SK-N-SH treated with all-trans-retinoic acid at 6 μM for 48 hours (cell line): ENCODE data around the gene STK11.
A peak's percentile ranks its signal among the peaks of the same experiment; 100 is the strongest.

ENCODE experiments used
- ATAC-seq: fragments of 200-7000 bp; cut with Tn5 transposase; 3 replicates; pipeline ENCODE4 v1.9.1; 2020; ENCODE audit warnings: mild to moderate bottlenecking, moderate library complexity
- ARNTL ChIP-seq: fragments of 450-650 bp; formaldehyde crosslinking; IDR thresholded peaks from 2 replicates; pipeline ENCODE4 v1.5.0; 2020; ENCODE audit warnings: low read depth, mild to moderate bottlenecking, moderate library complexity, borderline replicate concordance
- BACH2 ChIP-seq: fragments of 250-450 bp; sonication (Bioruptor Pico); IDR thresholded peaks from 2 replicates; pipeline ENCODE4 v1.9.0; 2021; ENCODE audit warnings: mild to moderate bottlenecking, borderline replicate concordance
- CSDC2 ChIP-seq: fragments of 250-450 bp; sonication (Bioruptor Pico); IDR thresholded peaks from 2 replicates; pipeline ENCODE4 v1.5.0; 2020; ENCODE audit warnings: mild to moderate bottlenecking, moderate library complexity
- CSRNP3 ChIP-seq: fragments of 250-450 bp; sonication (Bioruptor Pico); IDR thresholded peaks from 2 replicates; pipeline ENCODE4 v1.5.1; 2021; ENCODE audit warnings: mild to moderate bottlenecking, moderate library complexity
- ESRRG ChIP-seq: fragments of 250-450 bp; sonication (Bioruptor Pico); IDR thresholded peaks from 2 replicates; pipeline ENCODE4 v1.6.1; 2021; ENCODE audit warnings: mild to moderate bottlenecking
- GLIS3 ChIP-seq: fragments of 250-450 bp; sonication (Bioruptor Pico); IDR thresholded peaks from 2 replicates; pipeline ENCODE4 v1.5.0; 2020; ENCODE audit warnings: mild to moderate bottlenecking, moderate library complexity
- ISL1 ChIP-seq: fragments of 250-450 bp; sonication (Bioruptor Pico); IDR thresholded peaks from 2 replicates; pipeline ENCODE4 v2.1.2; 2022; ENCODE audit warnings: mild to moderate bottlenecking, moderate library complexity
- OSR1 ChIP-seq: fragments of 250-450 bp; sonication (Bioruptor Pico); IDR thresholded peaks from 2 replicates; pipeline ENCODE4 v1.8.0; 2022; ENCODE audit warnings: moderate library complexity, mild to moderate bottlenecking, inconsistent platforms
- PATZ1 ChIP-seq: fragments of 250-450 bp; sonication (Bioruptor Pico); IDR thresholded peaks from 2 replicates; pipeline ENCODE4 v1.8.0; 2020; ENCODE audit warnings: mild to moderate bottlenecking, moderate library complexity, borderline replicate concordance
- POU6F1 ChIP-seq: fragments of 250-450 bp; sonication (Bioruptor Pico); IDR thresholded peaks from 2 replicates; pipeline ENCODE4 v1.8.0; 2021; ENCODE audit warnings: low read depth, mild to moderate bottlenecking, moderate library complexity, borderline replicate concordance
- PPARA ChIP-seq: fragments of 250-450 bp; sonication (Bioruptor Pico); IDR thresholded peaks from 2 replicates; pipeline ENCODE4 v1.5.0; 2020; ENCODE audit warnings: mild to moderate bottlenecking, borderline replicate concordance
- RARB ChIP-seq: fragments of 250-450 bp; sonication (Bioruptor Pico); IDR thresholded peaks from 2 replicates; pipeline ENCODE4 v1.8.0; 2021; ENCODE audit warnings: mild to moderate bottlenecking, moderate library complexity
- SNAI2 ChIP-seq: fragments of 250-450 bp; sonication (Bioruptor Pico); IDR thresholded peaks from 2 replicates; pipeline ENCODE4 v1.5.0; 2020; ENCODE audit warnings: mild to moderate bottlenecking, moderate library complexity
- TCF4 ChIP-seq: fragments of 250-450 bp; sonication (Bioruptor Pico); IDR thresholded peaks from 2 replicates; pipeline ENCODE4 v1.8.0; 2021; ENCODE audit warnings: mild to moderate bottlenecking, moderate library complexity, borderline replicate concordance
- TOX ChIP-seq: fragments of 250-450 bp; sonication (Bioruptor Pico); IDR thresholded peaks from 2 replicates; pipeline ENCODE4 v1.8.0; 2021; ENCODE audit warnings: mild to moderate bottlenecking, moderate library complexity, borderline replicate concordance
- TSHZ2 ChIP-seq: fragments of 250-450 bp; sonication (Bioruptor Pico); IDR thresholded peaks from 2 replicates; pipeline ENCODE4 v1.5.0; 2020; ENCODE audit warnings: mild to moderate bottlenecking, moderate library complexity
- ZC3H10 ChIP-seq: fragments of 250-450 bp; sonication (Bioruptor Pico); IDR thresholded peaks from 2 replicates; pipeline ENCODE4 v1.5.1; 2021; ENCODE audit warnings: mild to moderate bottlenecking, moderate library complexity
- ZFP3 ChIP-seq: fragments of 250-450 bp; sonication (Bioruptor Pico); IDR thresholded peaks from 2 replicates; pipeline ENCODE4 v1.5.0; 2020; ENCODE audit warnings: mild to moderate bottlenecking, moderate library complexity
- ZFP30 ChIP-seq: fragments of 450-650 bp; formaldehyde crosslinking; IDR thresholded peaks from 2 replicates; pipeline ENCODE4 v1.5.0; 2022; ENCODE audit warnings: mild to moderate bottlenecking, moderate library complexity
- ZNF565 ChIP-seq: fragments of 450-650 bp; formaldehyde crosslinking; conservative IDR thresholded peaks from 2 replicates; pipeline ENCODE4 v1.5.0; 2020; ENCODE audit warnings: low read depth, mild to moderate bottlenecking, moderate library complexity
- ZNF70 ChIP-seq: fragments of 450-650 bp; formaldehyde crosslinking; IDR thresholded peaks from 2 replicates; pipeline ENCODE4 v1.5.0; 2020; ENCODE audit warnings: mild to moderate bottlenecking, moderate library complexity
- ZNF8 ChIP-seq: fragments of 450-650 bp; formaldehyde crosslinking; IDR thresholded peaks from 2 replicates; pipeline ENCODE4 v1.5.0; 2020; ENCODE audit warnings: mild to moderate bottlenecking, moderate library complexity

STK11 gene

GRCh38 chr19:1231729-1232637 lies 26.4 kb downstream of the STK11 start:
- peak; percentile 16 for ATAC-seq
- TF ChIP-seq ZFP3 (CRISPR knock-in tag) (no peak), TSHZ2 (CRISPR knock-in tag) (no peak), CSRNP3 (CRISPR knock-in tag) (no peak), TCF4 (CRISPR knock-in tag) (no peak), ZFP30 (CRISPR knock-in tag) (no peak), TOX (CRISPR knock-in tag) (no peak), ARNTL (CRISPR knock-in tag) (no peak), RARB (no peak)

- ATAC-seq = peak; percentile 5; the same call in 2 of the 3 replicates
- TF ChIP-seq TCF4 (CRISPR knock-in tag) = no peak
- no peak for TF ChIP-seq OSR1 (CRISPR knock-in tag)
- TF ChIP-seq GLIS3 (CRISPR knock-in tag) = no peak
- TF ChIP-seq CSDC2 (CRISPR knock-in tag) = no peak
- TF ChIP-seq ZC3H10 (CRISPR knock-in tag) = no peak
- no peak for TF ChIP-seq ZNF8
Measured at GRCh38 chr19:1232652-1233072, 27.1 kb downstream of the STK11 start.

- TF ChIP-seq ZC3H10 (CRISPR knock-in tag) (no peak), CSDC2 (CRISPR knock-in tag) (no peak), ARNTL (CRISPR knock-in tag) (no peak), TOX (CRISPR knock-in tag) (no peak), PATZ1 (CRISPR knock-in tag) (no peak), ZNF565 (CRISPR knock-in tag) (no peak), TSHZ2 (CRISPR knock-in tag) (no peak), ISL1 (CRISPR knock-in tag) (no peak), ZFP30 (CRISPR knock-in tag) (no peak), RARB (no peak), CSRNP3 (CRISPR knock-in tag) (no peak), ESRRG (CRISPR knock-in tag) (no peak), ZNF70 (CRISPR knock-in tag) (no peak), SNAI2 (CRISPR knock-in tag) (no peak), ZNF8 (no peak), ZFP3 (CRISPR knock-in tag) (no peak), PPARA (CRISPR knock-in tag) (no peak), POU6F1 (CRISPR knock-in tag) (no peak), BACH2 (no peak)
- ATAC-seq = no peak
Measured at GRCh38 chr19:1233115-1233667, 27.6 kb downstream of the STK11 start.
